HG03139 (cell line): Measurements from ENCODE around the gene CDC45.
"Not testable (repeated sequence)": the region's sequence is repeated elsewhere in the genome, so short reads cannot be mapped to it uniquely, and the experiment has no call there.

ENCODE experiments used
- ATAC-seq: cut with Tn5 transposase; IDR thresholded peaks from one replicate; pipeline ENCODE4 v1.9.1; 2021; ENCODE audit not compliant: unreplicated experiment

CDC45 gene

DNA sequence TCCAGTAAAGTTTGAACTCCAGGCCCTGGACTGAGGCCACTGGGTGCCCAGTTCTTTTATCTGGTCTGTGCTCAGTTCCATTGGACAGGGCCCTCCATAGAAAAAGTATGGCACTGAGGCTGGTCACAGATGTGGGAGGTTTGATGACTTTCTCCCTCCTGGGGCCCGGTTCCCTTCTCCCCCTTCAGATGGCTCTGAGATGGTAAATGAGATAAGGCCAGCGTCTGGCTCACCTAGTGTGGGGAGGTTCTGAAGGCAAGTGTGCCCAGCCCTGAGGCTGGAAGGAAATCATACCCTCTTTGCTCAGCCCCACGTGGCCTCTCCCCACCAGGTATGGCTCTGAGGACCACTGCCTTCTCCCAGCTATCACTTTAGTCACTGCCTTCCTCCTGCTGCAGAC lies 45.9 kb downstream of the CDC45 start:
- ATAC-seq, result no peak

DNA sequence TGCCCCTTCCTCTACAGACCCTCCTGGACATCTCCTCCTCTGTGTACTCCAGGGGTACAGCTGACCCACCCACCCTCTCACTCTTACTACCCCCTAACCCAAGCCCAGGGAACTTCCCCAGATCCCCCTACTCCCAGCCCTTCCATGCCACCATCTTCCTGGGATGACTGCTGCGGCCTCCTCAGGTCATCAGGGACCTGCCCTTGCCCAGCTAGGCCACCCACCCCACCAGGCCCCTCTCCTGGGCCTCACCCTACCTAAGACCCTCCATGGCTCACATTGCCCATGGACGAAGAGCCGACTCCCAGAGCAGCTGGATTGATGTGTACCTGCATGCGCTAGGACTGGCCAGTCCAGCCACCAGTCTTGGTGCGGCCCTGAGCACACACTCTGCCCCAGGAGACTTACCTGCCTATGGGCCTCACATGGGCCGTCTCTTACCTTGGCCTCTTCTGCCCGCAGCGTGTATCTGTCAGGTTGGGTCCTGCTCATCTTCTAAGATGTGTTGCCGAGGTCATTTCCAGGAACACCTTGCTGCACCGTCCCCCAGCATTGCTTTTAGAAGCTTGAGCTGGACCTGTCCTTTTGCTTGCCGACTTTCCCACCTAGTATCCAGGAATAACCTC lies 46.5 kb downstream of the CDC45 start:
- ATAC-seq, result no peak

DNA sequence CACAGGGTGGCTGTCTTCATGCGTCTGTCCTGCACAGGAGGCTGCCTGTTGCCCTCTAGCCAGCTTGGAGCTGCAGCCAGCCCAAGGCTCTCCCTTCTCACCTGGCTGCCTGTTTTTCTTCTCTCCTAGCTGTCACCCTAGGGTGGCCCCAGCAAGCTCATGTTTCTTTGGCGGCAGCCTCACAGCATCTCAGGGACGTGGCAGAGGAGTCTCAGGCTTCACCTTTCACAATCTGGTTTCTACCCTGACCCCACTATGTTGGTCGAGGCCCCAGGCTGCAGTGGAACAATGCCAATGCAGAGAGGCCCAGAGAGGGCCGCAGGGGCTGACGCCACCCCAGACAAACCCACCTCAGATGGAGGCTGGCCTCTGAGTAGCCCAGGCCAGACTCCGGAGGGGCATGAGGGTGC lies 47.0 kb downstream of the CDC45 start:
- ATAC-seq, result no peak

DNA sequence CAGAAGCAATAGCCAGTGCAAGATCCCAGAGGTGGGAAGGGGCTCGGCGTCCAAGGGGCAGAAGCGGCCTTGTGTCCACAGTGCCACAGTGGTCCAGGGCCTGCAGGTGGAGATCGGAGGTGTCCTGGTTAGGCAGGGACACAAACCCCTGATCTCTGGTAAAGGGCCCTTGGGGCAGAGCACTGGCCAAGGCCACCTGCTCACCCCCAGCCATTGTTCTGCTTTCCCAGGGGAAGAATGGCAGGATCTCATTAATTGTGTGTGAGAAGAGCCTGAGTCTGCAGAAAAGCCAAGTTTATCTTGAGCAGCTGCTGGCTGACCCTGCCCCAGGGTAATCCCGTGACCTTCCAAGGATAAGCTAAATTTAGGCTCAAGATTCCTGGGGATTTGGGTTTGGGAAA lies 47.6 kb downstream of the CDC45 start:
- no peak for ATAC-seq

DNA sequence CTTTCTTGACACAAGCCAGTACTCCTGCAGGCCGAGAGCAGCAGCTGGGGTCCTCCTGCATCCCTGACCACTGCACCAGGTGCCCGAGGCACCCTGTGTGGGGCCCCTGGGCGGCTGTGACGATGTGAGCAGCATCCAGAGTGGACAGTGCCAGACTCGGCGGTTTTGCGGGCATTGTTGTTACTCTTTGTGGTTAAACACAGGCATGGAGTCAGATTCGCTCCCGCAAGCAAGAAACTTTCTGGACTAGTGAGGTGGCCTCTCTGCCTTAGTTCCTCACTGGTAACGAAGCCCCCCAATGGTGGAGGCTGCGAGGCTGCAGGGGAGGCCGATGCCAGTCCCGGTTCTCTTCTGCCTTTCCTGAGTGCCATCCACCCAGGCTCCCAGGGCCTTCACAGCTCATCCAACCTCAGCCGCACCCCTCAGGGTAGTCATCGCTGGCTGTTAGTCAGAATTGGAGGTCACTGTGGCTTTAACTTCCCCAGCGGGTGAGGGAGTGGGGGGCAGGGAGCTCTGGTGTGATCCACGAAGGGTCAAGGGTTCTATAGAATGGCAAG lies 48.2 kb downstream of the CDC45 start:
- no peak for ATAC-seq

DNA sequence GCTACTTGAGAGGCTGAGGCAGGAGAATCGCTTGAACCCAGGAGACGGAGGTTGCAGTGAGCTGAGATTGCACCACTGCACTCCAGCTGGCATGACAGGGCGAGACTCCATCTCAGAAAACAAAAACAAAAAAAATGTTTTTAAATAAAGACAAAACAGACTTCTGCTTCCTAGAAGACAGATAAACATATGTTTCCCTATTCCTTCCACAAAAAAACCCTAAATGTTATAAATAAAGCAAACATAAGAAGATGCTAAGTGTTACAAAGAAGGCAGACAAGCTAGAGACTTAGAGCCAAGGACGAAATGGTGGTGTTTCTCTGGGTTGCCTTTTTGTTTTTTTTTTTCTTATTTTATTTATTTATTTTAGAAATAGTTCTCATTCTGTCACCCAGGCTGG lies 50.1 kb downstream of the CDC45 start:
- ATAC-seq, result no peak

DNA sequence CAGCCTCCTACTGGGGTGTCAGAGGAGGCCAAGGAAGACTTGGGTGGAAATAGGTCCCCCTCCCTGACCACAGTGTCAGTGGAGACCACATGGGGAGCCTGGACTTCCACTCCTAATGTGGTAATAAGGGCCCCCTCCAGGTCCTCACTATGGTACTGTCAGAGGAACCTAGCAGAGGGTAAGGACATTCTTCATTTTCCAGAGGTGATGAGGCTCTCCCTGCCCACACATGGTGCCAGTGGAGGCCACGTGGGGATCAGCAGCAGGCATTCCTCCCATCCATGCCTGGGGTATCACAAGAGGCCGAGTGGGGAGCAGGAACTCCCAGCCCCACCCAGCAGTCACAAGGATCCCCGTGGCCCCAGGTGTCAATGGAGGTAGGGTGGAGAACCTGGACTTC lies 51.0 kb downstream of the CDC45 start:
- no peak for ATAC-seq

DNA sequence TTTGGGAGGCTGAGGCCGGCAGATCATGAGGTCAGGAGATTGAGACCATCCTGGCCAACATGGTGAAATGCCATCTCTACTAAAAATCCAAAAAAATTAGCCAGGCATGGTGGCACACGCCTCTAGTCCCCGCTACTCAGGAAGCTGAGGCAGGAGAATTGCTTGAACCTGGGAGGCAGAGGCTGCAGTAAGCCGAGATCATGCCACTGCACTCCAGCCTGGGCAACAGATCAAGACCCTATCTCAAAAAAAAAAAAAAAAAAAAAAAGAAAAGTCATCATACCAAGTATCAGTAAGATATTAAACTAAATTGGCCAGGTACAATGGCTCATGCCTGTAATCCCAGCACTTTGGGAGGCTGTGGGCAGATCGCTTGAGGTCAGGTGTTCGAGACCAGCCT lies 51.6 kb downstream of the CDC45 start:
- not testable (repeated sequence) for ATAC-seq

DNA sequence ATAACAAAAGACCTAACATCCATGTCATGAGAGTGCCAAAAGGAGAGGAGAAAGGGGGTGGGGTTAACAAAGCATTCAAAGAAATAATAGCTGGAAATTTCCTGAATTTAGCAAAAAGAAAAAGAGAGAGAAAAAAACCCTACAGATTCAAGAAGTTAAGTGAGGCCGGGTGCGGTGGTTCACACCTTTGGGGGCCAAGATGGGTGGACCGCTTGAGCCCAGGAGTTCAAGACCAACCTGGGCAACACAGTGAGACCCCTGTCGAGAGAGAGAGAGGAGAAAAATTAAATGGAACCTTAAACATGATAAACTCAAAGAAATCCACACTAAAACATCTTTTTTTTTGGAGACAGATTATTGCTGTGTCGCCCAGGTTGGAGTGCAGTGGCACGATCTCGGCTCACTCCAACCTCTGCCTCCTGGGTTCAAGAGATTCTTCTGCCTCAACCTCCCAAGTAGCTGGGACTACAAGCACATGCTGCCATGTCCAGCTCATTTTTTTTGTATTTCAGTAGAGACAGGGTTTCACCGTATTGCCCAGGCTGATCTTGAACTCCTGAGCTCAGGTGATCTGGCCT lies 53.4 kb downstream of the CDC45 start:
- no peak for ATAC-seq

DNA sequence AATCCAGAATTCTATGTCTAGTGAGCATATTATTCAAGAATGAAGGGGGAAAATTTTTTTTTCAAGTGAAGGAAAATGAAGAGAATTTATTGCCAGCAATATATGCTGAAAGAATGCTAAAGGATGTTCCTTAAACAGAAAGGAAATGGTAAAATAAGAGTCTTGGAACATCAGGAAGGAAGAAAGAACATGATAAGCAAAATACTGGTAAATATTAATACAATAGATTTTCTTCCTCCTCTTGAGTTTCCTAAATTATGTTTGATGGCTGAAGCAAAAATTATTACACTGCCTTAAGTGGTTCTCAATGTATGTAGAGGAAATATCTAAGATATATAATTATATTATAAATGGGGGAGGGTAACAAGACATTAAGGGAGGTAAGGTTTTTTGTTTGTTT lies 54.1 kb downstream of the CDC45 start:
- ATAC-seq, result no peak

DNA sequence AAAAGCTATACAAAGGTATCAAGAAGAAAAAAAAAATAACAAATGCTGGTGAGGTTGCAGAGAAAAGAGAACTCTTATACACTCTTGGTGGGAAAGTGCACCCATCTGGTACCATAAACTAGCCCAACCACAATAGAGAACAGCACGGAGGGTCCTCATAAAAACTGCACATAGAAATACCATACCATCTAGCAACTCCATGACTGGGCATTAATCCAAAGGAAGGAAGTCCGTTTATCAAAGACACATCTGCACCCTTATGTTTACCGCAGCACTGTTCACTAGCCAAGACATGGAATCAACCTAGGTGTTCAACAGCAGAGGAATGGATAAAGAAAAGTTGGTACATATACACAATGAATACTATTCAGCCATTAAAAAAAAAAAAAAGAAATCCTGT lies 55.3 kb downstream of the CDC45 start:
- no peak for ATAC-seq

DNA sequence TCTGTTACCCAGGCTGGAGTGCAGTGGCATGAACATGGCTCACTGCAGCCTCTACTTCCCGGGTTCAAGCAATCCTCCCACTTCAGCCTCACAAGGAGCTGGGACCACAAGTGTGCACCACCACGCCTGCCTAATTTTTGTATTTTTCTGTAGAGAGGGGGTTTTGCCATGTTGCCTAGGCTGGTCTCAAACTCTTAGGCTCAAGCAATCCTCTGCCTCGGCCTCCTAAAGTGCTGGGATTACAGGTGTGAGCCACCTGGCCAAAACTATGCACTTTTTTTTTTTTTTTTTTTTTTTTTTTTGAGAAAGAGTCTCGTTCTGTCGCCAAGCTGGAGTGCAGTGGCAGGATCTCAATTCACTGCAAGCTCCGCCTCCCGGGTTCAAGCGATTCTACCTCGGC lies 56.8 kb downstream of the CDC45 start:
- ATAC-seq, result no peak

DNA sequence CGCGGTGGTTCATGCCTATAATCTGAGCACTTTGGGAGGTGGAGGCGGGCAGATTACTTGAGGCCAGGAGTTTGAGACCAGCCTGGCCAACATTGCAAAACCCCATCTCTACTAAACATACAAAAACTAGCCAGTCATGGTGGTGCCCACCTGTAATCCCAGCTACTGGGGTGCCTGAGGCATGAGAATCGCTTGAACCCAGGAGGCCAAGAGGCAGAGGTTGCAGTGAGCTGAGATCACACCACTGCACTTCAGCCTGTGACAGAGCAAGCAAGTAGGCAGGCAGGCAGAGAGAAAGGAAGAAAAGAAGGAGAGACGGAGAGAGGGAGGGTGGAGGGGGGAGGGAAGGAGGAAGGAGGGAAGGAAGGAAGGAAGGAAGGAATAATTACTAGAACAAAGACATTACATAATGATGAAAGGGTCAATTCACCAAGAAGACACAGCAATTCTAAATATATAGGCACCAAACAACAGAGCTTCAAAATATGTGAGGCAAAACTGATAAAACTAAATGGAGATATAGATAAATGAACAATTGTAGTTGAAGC lies 58.3 kb downstream of the CDC45 start:
- no peak for ATAC-seq

DNA sequence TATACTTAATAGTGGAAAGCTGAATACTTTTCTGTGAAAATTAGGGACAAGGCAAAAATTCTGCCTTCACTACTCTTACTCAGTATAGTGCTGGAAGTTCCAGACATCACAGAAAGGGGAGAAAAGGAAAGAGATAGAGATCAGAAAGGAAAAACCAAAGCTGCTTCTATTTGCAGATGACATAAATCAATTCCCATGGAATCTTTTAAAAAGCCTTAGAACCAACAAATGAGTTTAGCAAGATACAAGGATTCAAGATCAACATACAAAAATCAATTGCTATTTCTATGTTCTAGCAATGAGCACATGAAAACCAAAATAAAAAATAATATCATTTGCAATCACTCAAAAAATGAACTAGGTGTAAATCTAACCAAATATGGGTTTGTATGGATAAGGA lies 60.7 kb downstream of the CDC45 start:
- no peak for ATAC-seq

DNA sequence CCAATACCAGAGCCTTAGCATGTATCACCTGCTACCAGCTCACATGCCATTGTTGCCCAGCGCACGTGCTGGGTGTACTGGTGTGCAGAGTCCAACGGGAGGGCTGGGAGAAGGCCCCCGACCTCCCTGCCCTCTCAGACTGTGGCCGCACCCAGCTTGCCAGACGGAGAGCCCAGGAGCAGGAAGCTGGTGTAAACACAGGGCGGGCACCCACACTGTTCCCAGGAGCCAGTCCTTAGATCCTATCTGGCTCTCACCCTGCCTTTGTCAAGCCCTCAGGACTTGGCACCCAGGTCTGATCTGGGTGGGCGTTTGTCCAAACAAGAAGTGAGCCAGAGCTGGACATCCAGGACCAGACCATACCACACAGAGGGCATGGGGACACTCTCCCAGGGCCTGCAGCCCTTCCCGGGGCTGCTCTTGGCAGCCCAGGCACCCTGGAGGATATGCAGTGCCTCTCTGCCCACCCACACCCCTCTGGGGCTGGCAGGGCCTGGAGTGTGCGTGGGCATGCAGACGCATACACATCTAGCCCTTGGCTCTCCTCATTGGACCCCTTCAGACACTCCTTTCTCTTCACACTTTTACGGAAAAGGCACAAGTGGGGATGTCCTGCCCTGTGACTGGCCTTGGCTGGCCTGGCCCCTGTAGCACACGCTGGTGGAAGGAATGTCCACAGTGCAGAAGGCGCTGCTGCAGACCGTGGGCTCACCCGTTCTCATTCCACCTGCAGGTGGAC lies 64.4 kb downstream of the CDC45 start:
- no peak for ATAC-seq

DNA sequence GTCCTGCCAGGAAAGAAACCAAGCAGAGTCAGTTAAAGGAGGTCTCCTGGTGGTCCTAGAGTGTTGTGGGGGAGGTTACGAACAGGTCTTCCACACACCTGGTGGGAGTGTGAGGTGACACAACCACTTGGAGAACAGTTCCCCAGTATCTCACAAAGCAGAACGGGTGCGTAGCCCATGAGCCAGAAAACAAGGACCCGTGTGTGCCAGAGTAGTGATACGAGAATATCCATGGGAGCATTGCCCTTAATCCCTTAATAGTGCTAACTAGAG lies 66.2 kb downstream of the CDC45 start:
- no peak for ATAC-seq

DNA sequence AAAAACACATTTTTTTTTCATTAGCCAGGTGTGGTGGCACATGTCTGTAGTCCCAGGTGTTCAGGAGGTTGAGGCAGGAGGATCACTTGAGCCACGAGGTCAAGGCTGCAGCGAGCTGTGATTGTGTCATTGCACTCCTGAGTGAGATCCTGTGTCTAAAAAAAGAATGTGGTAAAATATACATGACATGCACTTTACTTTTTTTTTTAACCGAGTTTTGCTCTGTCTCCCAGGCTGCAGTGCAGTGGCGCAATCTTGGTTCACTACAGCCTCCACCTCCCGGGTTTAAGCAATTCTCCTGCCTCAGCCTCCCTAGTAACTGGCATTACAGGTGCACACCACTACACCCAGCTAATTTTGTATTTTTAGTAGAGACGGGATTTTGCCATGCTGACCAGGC lies 67.0 kb downstream of the CDC45 start:
- no peak for ATAC-seq

DNA sequence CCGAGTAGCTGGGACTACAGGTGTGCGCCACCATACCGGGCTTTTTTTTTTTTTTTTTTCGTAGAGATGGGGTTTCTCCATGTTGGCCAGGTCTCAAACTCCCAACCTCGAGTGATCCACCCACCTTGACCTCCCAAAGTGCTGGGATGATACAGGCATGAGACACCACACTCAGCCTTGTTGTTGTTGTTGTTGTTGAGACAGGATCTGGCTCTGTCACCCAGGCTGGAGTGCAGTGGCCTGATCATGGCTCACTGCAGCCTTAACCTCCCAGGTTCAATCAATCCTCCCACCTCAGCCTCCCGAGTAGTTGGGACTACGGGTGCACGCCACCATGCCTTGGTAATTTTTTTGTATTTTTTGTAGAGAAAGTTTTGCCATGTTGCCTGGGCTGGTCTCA lies 67.9 kb downstream of the CDC45 start:
- ATAC-seq, result no peak

DNA sequence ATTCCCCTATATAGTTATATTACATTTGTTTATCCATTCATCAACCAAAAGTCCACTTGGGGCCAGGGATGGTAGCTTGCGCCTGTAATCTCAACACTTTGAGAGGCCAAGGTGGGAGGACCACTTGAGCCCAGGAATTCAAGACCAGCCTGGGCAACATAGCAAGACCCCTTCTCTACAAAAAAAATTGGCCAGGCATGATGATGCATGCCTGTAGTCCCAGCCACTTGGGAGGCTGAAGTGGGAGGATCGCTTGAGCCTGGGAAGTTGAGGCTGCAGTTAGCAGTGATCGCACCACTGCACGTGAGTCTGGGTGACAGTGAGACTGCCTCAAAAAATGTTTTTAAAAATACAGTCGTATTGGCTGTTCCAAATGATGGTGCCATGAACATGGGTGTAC lies 68.7 kb downstream of the CDC45 start:
- ATAC-seq, result not testable (repeated sequence)

DNA sequence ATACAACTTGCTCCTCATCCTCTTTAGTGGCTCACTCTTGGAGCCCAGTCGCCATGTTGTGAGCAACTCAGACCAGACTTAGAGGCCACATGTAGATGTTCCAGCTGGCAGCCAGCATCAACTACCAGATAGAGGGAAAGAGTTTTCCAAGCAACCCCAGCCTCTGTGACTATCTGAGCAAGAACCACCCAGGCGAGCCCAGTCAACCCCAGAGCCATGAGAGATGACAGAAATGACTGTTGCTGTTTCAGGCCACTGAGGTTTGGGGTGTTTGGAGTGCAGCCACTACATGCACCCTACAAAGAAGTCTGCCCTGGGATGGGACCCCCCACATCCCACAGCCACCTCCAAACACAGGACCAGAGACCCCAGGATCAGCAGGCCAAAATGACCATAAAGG lies 69.2 kb downstream of the CDC45 start:
- ATAC-seq, result no peak

DNA sequence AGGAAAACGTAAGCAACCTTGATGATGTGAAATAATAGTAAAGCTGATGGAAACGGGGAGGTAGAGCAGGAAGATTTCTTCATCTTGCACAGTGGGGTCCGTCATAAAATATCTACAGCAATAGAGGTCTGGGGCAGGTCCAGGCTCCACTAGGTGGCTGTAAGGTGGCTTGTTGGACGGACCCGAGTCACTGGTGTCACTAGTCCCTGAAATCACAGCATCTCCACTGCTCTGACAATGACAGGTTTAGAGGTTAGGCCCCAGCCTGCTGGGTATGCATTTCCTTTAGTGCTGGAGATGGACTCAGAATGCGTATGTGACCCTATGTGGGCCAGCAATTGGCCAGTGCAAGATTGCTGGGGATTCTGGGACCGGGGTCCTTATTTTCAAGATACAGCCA lies 69.7 kb downstream of the CDC45 start:
- ATAC-seq, result no peak

DNA sequence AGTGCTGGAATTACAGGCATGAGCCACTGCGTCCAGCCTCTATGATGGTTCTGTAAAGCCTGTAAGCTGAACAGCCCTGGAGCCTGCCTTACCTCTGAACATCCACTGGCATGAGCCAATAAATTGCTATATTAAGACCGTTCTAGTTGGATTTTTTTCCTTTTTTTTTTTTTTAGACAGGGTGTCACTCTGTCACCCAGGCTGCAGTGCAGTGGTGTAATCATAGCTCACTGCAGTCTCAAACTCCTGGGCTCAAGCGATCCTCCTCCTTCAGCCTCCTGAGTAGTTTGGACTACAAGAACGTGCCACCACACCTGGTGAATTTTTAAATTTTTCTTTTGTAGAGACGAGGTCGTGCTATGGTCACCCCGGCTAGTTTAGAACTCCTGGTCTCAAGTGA lies 70.7 kb downstream of the CDC45 start:
- ATAC-seq, result no peak
